LNCAP (cell line): Measurements from ENCODE around the gene ARVCF.

Experiments
- TF ChIP-seq, protein P1 (sequence below): fragments of 450-650 bp; IDR thresholded peaks from 2 replicates; pipeline ENCODE4 v1.5.1; 2017; ENCODE audit warnings: mild to moderate bottlenecking

The ARVCF gene

DNA sequence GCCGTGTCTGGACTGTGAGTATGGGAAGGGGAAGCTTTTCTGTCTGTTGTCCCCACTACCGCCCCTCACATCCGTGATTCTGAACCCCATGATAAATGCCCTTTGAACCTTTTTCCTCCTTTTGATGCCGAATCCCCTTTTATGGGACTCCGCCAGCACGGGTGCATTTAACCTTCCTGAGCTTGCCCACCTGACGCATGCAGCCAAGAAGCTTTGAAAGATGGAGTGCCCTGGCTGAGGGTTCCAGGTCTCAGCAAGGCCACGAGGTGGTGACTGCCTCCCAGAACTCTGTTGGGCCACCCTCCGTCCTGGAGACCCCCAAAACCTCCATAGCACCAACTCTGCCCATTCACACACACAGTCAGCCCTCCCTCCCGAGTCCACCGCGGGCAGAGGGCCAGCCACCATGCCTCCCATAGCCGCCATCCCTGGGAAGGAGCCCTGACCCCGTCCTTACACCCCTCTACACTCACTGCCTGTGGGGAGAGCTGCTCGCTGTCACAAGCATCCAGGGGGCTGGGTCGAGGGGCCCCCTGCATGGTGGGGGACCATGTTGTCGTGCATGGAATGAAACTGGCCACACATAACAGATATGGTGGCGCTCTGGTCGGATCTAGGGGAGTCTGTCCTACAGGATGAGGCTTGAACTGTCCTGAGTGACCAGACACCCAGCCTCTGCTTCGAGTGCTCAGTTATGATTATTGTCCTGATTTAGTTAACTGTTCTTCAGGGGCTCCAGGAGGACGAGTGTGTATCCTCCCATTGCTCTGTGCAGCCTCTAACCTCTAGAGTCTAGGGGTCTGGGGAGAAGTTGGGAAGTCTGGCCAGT lies 75.9 kb downstream of the ARVCF start:
- TF ChIP-seq, protein P1, sequence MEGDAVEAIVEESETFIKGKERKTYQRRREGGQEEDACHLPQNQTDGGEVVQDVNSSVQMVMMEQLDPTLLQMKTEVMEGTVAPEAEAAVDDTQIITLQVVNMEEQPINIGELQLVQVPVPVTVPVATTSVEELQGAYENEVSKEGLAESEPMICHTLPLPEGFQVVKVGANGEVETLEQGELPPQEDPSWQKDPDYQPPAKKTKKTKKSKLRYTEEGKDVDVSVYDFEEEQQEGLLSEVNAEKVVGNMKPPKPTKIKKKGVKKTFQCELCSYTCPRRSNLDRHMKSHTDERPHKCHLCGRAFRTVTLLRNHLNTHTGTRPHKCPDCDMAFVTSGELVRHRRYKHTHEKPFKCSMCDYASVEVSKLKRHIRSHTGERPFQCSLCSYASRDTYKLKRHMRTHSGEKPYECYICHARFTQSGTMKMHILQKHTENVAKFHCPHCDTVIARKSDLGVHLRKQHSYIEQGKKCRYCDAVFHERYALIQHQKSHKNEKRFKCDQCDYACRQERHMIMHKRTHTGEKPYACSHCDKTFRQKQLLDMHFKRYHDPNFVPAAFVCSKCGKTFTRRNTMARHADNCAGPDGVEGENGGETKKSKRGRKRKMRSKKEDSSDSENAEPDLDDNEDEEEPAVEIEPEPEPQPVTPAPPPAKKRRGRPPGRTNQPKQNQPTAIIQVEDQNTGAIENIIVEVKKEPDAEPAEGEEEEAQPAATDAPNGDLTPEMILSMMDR = no peak

DNA sequence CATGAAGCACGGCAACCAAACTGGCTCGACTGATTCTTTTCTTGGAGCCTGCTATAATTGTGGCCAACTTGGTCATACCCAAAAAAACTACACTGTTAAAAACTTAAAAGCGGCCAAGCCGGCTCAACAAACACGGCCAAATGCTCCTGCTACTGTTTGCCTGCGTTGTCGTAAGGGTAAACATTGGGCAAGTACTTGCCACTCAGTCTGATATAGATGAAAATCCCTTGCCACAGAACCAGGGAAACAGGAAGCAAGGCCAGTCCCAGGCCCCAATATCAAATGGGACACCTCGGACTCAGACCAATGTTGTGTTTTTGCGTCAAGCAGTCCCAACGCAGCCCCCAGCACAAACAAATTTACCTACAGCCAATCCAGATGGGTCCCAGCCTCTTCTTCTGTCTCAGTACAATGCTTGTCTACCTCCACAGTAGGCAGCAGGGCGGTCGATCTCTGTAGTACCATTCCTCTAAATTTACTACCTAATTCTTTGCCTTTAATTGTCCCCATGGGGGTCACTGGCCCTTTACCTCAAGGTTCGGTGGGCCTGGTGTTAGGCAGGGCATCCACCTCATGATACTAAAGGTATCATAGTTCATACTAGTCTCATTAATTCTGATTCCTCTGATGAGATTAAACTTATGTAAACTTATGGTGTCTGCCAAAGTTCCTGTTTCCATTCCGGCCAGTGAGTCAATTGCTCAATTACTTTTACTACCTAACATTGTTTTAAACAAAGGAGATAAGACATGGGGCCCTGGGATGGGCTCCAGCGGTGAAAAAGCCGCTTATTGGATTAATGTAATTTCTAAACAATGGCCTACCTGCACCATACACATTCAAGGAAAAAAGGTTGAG lies 78.8 kb downstream of the ARVCF start:
- TF ChIP-seq, protein P1 = no peak

DNA sequence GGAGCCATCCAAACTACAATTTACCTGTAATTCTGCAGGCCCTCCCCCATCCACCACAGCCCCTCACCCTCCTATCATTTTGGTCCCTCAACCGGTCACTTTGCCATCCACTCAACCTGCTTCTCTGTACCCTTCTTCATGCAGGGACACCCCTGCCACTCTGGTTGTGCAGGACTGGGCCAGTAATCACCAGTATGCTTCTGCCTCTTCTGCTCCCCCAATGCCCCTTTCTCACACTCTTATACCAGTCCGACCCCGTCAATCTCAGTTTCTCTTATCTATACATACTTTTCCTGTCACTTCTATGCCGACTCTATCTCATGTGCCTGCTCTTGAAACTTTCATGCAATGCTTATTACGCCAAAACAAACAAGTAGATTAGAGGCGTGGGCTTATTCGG lies 80.1 kb downstream of the ARVCF start:
- TF ChIP-seq, protein P1 = no peak

DNA sequence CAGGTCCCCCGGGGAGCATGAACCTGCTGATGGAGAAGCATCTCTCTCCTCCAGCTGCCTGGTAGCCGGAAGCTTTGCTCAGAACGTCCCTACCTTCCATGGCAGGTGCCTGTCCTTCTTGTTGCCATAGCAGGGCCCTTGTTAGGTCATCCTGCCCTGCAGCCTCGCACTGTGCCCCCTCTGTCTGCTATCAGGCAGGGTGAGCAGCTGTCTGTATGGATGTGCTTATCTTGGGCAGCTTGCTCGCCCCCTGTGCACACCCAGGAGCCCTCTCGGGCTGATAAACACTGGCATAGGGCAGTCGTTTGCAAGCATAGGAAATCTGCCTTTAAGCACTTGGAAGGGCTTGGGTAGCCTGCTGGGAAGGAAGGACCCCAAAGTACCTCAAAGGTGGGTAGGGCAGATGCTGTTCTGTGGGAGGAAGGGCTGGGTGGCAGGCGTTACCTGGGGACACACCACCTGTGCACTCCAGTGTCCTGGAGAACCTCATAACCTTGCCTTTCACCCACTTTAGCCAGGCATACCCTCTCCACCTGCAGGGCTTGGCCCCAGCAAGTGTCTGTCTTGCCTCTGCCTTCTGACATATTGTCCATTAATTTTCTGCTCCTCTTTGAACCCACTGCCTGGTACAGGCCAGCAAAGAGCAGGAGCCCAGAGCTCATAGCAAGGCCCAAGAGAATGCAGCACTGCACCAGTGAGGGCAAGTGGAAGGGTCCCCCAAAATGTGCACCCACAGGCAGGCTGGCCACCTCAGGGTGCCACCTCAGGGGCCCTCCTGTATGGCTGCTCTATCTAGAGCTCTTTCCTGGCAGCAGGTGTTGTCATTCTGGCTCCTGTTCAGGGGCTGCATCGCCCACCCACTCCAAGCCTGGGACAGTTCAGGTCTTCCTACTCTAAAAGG lies 83.0 kb downstream of the ARVCF start:
- TF ChIP-seq, protein P1 = no peak

DNA sequence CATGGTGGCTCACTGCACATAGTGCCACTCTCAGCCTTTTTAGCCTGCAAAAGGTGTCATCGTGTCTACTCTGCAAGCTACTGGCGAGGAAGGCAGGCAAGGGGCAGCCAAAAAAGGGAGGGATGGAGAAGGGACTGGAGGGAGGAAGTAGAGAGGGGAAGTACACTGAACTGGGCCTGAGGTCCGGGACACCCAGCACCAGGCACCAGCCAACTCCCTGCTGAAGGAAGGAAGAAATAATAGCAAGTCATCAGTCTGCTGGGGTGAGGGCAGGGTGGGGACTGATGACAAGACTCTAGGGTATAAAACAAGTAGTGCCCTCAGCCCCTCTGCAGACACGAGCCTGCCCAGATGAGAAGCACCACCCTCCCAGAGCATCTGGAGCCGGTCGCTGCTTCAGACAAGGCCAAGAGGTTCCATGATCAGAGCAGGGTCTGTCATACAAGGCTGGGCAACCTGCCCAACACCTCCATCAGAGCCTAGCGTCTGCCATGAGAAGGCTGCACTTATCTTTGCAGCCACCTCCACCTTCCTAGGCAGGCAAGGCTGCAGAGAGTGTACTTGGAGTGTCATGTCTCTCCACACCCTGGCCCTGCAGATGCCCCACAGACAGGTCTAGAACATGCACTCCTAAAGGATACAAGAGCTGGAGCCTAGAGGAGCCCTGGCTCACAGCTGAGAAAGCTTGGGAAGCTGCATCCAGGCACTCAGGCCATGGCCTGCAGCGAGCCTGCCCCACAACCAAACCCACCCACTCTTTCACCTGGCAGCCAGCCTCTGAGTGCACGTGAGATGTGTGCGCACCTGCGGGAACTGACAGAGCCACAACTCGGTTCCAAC lies 84.0 kb downstream of the ARVCF start:
- TF ChIP-seq, protein P1 = no peak

DNA sequence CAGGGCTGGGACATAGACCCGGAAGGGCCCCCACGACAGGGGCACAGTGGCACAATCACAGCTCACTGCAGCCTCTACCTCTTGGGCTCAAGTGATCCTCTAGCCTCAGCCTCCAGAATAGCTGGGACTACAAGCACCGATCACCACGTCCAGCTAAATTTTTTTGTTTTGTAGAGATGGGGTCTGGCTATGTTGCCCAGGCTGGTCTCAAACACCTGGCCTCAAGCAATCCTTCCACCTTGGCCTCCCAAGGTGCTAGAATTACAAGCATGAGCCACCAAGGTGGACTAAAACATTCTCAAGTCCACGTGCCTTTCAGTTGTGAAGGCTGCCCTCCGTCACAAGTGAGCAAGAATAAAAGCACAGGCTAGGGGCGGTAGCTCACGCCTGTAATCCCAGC lies 85.1 kb downstream of the ARVCF start:
- TF ChIP-seq, protein P1 = no peak
